Central memory CD4-positive, alpha-beta T cell (primary cell): ENCODE data around the gene RTN4.
"Not testable (repeated sequence)": the region's sequence is repeated elsewhere in the genome, so short reads cannot be mapped to it uniquely, and the experiment has no call there.

Source experiments
- DNase-seq: peaks from one replicate; pipeline ENCODE4 v3.0.0; 2022
- total RNA-seq, 3 experiments: gene quantifications; one replicate each; lab custom pipeline; 2026; lab: John Stamatoyannopoulos, UW

The RTN4 gene, protein sequence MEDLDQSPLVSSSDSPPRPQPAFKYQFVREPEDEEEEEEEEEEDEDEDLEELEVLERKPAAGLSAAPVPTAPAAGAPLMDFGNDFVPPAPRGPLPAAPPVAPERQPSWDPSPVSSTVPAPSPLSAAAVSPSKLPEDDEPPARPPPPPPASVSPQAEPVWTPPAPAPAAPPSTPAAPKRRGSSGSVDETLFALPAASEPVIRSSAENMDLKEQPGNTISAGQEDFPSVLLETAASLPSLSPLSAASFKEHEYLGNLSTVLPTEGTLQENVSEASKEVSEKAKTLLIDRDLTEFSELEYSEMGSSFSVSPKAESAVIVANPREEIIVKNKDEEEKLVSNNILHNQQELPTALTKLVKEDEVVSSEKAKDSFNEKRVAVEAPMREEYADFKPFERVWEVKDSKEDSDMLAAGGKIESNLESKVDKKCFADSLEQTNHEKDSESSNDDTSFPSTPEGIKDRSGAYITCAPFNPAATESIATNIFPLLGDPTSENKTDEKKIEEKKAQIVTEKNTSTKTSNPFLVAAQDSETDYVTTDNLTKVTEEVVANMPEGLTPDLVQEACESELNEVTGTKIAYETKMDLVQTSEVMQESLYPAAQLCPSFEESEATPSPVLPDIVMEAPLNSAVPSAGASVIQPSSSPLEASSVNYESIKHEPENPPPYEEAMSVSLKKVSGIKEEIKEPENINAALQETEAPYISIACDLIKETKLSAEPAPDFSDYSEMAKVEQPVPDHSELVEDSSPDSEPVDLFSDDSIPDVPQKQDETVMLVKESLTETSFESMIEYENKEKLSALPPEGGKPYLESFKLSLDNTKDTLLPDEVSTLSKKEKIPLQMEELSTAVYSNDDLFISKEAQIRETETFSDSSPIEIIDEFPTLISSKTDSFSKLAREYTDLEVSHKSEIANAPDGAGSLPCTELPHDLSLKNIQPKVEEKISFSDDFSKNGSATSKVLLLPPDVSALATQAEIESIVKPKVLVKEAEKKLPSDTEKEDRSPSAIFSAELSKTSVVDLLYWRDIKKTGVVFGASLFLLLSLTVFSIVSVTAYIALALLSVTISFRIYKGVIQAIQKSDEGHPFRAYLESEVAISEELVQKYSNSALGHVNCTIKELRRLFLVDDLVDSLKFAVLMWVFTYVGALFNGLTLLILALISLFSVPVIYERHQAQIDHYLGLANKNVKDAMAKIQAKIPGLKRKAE
- 116 to 177 (median 117) reads per million in 3 experiments for total RNA-seq

DNA sequence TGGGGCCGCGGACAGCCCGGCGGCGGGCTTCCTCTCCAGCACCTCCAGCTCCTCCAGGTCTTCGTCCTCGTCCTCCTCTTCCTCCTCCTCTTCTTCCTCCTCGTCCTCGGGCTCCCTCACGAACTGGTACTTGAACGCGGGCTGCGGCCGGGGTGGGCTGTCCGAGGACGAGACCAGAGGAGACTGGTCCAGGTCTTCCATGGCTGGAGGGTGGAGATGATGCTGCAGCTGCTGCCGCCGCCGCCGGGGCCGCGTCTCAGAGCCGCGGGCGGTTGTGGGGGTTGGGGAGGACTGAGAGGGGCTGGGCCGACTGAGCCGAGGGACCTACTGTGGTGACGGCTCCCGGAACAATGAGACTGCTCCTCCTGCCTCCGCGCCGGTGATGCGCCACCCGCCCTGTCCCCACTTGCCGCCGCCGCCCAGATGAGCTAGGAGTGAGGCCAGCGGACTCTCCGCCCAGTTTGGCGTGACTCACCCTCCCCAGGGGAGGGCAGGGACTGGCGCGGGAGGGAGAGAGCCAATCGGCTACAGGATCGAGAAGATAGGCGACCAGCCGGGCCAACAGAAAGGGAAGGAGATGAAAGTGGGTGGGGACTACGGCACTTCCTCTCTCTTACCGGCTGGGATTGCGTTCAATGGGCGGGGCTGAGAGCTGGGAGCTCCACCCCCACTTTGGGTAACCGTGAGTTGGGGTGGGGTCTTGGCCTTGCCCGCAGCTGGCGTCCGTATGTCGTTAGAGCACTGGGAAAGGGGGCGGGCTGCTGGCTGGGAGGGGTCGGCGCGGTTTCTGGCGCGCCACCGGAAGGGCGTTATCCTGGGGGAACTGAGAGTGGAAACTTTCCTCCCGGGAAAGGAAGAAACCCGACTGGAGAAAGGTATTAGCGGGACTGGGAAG, at the start of gene RTN4:
RTN4 (minus strand) TSS at position 352 of the 895 bp plus-strand sequence; CDS start at position 201, 151 bp downstream.
- peak; percentile 99 for DNase-seq

DNA sequence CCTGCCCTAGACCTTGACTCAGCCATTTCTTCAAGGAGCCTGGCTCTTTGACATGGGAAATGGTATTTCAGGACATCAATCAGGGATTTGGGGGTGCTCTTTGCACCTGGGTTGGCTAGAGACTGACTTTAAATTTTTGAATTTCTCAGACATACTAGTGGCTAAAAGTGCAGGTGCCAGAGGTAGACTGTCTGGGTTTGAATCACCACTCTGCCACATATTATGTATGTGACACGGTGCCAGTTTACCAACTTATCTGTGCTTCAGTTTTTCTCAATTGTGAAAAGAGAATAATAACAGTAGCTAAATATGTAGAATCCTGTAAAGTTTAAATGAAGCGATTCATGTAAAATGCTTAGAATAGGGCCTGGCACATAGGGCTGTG, 49.2 kb upstream of the RTN4 start:
- no peak for DNase-seq

DNA sequence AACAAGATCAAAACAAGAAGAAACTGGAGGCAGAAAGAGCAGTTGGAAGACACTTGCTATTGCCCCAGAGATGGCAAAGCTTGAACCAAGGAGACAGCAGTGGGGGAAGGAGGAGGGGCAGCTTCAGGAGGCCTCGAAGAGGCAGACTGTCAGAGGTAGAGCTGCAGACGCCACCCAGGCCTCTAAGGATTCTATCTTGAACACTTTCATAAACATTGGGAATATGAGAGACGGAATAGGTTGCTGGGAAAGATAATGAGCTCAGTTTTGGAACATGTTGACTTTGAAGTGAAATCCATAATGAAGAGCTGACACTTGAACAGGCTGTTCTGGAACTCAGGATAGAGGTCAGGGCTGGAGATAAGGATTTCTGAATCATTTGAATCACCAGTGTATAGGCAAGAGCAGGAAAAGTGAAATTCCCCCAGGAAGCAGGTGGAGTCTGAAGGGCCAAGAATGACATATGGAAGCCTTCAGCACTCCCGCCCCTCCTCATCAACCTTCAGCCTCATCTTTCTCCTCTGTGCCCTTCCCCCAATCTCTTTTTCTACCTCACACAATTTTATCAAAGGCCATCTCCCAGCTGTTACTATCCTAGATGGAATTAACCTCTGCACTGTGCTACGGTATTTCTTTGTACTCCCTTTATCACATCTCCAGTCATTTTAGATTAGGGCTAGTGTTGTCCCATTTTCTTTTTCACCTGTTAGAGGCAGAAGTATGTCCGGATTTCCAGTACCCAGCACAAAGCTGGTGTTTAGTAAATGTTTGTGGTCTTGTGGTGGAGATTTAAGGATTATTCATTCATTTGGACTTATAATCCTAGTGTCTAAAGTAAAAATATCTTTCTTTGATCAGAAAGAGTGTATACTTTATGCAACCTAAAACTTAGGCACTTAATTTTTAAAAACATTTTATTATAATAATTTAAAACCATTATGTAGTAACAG, 47.5 kb upstream of the RTN4 start:
- DNase-seq, result no peak

DNA sequence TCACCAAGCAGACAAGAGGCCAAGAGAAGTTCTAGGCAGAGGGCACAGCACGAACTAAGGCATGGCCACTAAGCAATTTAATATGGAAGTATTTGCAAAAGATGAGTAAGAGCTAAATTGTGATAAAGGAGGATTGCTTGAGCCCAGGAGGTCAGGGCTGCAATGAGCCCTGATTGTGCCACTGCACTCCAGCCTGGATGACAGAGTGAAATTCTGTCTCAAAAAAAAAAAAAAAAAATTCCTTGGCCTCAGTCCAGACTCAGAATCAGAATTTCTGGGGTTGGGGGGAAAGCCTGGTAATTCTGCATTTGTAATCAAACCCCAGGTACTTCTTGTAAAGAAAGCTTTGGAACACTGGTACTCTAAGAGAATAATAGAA, 46.8 kb upstream of the RTN4 start:
- DNase-seq, result no peak

DNA sequence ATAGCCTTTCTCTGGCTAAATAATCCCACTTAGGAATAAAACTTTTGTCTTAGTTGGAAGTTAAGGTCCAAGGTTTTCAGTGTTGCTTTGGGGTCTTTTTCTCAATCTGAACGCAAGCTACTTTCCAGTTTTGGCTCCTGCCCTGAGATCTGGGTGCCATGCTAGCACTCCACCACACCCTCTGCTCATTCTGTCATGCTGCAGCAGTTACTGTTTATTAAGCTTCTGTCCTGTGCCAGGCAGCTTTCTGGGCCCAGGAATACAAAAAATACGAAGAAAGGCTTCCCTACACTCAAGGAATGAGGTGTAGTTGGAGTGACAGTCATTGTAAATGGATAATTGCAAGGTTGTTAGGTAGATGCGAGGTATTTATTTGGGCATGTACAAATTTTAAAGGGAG, 46.3 kb upstream of the RTN4 start:
- DNase-seq, result no peak

DNA sequence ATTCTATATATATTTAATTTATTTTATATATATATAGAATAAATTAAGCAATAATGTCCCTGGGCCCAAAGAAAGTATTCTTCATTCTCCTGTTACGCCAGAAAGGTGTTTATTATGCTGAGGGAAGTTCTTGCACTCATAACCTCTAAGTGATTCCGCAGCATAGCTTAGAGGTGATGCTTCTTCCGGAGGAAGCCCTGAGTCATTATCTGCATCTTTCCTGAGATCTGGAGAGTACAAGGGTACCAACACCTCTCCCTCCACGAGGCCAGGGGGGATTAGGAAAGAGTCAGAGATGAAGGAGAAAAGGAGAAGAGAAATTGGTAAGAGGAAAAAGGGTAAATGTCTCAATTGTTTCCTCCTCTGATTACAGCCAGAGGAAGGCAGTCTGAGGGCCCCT, 43.1 kb upstream of the RTN4 start:
- no peak for DNase-seq

DNA sequence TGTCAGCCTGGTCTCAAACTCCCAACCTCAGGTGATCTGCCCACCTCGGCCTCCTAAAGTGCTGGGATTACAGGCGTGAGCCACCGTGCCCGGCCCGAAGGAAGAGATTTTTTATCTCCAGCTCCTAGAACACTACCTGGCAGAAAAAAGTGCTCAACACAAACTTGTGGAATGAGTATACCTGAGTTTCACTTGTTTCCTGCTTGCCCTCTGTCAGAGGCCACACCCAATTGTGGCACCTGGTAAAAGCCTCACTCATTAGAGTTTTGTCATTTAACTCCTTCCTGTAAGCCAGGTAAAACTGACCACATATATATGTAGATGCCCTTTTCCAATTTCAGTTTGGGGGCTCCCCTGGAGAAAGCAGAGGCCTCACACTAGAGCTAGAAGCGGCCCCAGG, 42.2 kb upstream of the RTN4 start:
- DNase-seq, result no peak

DNA sequence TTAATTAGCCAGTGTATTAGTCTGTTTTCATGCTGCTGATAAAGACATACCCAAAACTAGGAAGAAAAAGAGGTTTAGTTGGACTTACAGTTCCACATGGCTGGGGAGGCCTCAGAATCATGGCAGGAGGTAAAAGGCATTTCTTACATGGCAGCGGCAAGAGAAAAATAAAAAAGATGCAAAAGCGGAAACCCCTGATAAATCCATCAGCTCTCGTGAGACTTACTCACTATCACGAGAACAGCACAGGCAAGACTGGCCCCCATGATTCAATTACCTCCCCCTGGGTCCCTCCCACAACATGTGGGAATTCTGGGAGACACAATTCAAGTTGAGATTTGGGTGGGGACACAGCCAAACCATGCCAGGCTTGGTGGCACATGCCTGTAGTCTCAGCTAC, 41.4 kb upstream of the RTN4 start:
- not testable (repeated sequence) for DNase-seq

DNA sequence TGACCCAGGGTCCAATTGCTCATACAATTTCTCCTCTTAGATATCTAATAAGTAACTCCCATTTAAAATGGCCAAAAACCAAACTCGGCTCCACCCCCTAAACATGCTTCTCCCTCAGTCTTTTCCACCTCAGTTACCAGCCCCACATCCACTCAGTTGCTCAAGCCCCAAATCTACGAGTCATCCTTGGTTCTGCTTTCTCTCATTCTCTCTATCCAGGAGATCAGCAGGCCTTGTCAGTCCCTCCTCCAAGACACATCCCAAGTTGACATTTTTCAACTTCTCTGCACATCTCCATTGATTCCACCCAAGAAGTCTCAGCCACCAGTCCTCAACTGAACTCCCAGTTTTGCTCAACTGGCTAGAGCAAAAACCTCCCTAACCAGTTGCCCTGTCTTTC, 40.5 kb upstream of the RTN4 start:
- no peak for DNase-seq

DNA sequence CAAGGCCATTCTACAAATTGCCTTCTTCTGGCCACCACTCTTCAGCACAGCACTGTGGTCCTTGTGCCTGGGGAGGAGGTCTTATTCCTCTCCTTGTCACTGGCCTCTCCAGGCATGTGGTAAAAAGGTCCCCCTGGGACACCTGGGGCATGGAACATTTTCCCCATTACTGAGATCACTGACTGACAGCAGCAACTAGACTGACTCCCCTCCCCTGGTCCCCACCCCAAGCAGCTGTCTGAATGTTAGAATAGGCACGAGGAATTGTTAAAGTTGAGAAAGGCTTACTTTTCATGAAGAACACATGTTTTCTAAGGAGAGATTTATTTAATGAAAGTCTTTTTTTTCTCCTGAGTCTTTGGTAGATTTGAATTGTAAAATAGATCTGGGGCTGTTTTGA, 39.5 kb upstream of the RTN4 start:
- DNase-seq, result no peak

DNA sequence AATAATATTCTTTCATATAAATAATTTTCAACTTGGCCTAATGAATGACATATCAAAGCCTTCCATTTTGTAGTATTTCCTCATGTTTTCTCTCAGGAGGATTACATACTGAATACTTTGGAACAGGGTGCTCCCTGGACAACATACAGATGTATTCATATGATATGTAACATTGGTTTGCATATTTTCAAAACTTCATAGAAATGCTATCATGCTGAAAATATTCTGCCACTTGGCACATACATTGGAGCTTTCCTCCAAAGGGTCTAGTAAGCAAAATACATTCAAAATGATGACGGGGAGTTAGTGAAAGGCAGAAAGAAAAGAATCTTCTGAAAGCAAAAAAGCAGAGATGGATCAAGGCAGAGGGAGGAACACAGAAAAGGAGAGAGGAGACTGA, 38.1 kb upstream of the RTN4 start:
- no peak for DNase-seq

DNA sequence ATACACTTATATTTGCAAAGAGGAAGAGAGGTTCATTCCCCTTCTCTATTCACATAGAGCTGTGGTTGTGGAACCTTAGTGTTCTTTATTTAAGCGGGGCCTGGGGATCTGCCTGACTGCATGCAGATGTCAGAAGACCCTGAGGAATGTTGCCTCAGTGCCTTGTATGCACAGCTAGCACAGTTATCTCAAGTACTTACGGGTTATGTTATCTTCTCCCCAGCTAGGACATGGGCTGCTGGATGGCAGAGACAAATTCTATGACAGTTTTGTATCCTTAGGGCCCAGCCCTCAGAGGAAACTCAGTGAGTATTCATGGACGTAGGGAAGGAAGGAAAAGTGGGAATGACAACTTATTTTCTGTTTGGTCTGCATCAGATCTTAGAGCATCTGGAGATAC, 37.7 kb upstream of the RTN4 start:
- no peak for DNase-seq

DNA sequence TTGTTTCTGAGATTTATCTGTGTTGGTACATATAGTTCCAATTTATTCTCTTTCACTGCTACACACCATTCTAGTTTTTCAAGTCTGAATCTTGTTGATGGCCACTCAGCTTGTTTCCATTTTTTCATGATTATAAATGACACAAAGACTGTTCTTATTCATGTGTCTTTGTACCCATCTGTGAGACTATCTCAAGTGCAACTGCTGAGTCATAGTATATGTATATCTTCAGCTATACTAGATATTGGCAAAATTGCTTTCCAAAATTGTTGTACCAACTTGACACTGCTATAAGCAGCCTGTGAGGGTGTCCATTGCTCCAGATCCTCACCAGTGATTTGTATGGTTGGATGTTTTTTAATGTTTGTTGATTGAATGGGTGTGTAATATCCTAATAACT, 37.2 kb upstream of the RTN4 start:
- DNase-seq, result no peak

DNA sequence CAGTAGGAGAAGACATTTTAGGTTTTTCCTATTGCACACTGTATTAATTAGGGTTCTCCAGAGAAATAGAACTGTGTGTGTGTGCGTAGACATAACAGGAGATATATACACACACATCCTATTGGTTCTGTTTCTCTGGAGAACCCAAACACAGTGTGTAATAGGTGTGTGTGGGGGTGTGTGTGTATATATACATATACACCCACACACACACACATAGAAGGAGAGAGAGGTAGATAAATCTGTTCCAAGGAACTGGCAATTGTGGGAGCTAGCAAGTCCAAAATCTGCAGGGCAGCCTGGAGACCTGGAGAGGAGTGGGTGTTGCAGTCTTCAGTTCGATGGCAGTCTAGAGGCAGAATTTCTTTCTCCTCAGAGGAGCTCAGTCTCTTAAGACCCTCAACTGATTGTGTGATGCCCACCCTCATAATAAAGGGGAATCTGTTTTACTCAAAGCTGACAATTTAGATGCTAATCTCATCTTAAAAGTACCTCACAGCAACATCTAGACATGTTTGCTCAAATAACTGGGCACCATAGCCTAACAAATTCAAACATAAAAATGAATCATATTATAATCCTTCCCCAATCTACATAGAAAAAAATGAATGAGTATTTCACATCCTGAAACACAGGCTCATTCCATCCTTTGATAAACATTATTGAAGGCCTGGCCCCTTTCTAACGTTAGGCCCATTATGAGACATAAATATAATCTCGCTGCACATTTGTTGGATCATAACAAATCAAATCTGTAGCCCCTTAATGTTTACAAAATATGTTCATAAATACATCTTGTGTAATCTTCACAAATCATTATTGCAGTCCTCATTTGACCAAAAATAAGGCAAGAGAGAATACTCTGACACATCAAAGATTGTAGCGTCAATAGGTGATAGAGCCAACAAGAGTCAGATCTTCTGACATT, 35.1 kb upstream of the RTN4 start:
- DNase-seq, result no peak

DNA sequence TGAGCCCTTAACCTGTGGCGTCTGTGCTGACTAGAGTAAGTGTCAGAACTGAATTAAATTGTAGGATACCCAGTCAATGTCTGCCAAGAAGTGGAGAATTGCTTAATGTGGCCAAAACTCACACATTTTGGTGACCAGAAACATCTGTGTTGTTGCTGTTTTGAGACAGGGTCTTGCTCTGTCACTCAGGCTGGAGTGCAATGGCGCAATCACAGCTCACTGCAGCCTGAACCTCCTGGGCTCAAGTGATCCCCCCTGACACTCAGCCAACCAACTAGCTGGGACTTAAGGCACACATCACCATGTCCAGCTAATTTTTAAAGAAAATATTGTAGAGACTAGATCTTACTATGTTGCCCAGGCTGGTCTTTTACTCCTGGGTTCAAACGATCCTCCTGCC, 34.4 kb upstream of the RTN4 start:
- DNase-seq, result no peak

DNA sequence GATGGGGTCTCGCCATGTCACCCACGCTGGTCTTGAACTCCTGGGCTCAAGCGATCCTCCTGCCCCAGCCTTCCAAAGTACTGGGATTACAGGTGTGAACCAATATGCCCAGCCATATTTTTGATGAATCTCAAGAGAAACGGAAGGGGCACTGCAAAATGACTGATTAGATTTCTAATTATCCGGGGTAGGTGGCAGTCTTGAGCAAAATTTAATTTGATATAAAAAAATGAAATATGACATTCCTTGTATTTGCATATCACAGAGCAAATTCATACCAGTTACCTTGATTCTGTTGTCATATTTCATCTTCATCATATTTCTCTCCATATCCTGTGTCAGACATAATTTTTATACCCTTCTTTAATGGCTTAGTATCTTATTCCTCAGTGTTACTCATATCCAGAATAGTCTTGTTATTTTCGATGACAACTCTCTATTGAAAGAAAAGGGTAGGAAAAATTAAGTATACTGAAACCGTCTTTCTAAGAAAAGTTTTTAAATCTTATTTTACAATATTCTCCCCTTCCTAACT, 30.0 kb upstream of the RTN4 start:
- DNase-seq, result no peak

DNA sequence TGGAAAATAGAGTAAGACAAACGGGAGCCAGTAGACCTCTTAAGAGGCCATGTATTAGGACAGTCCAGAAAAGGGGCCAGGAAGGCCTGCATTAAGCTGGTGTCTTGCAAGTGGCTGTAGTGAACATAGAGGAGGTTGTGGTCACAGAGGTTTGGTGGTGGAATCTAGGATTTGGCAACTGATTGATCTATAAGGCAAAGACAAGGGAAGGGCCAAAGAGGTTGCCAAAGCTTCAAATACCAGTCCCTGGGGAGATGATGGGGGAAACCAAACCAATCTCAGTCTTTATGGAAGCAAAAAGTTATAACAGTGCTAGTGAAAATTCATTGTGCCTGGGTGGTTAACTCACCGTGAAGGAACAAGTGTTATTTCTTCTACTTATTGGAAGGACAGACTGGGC, 28.7 kb upstream of the RTN4 start:
- DNase-seq, result no peak

DNA sequence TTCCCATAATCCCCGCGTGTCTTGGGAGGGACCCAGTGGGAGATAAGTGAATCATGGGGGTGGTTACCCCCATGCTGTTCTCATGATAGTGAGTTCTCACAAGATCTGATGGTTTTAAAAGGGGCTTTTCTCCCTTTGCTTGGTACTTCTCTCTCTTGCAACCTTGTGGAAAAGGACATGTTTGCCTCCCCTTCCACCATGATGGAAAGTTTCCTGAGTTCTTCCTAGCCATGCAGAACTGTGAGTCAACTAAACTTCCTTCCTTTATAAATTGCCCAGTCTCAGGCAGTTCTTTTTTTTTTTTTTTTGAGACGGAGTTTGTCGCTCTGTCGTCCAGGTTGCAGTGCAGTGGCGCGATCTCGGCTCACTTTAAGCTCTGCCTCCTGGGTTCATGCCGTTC, 26.5 kb upstream of the RTN4 start:
- DNase-seq, result no peak

DNA sequence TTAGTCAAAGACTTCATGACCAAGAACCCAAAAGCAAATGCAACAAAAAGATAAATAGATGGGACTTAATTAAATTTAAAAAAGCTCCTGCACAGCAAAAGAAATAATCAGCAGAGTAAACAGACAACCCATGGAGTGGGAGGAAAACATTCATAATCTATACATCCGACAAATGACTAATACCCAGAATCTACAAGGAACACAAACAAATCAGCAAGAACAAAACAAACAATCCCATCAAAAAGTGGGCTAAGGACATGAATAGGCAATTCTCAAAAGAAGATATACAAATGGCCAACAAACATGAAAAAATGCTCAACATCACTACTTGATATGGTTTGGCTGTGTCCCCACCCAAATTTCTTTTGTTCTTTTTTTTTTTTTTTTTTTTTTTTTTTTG, 25.8 kb upstream of the RTN4 start:
- not testable (repeated sequence) for DNase-seq
